Measurements from ENCODE around the gene AIFM3. TPM values are rescaled to one million over a fixed set of nuclear protein-coding genes. Genes with fewer than 3 reads are reported as not detected.

Gene AIFM3
- total RNA-seq, 1 donor = 0.45 TPM

DNA sequence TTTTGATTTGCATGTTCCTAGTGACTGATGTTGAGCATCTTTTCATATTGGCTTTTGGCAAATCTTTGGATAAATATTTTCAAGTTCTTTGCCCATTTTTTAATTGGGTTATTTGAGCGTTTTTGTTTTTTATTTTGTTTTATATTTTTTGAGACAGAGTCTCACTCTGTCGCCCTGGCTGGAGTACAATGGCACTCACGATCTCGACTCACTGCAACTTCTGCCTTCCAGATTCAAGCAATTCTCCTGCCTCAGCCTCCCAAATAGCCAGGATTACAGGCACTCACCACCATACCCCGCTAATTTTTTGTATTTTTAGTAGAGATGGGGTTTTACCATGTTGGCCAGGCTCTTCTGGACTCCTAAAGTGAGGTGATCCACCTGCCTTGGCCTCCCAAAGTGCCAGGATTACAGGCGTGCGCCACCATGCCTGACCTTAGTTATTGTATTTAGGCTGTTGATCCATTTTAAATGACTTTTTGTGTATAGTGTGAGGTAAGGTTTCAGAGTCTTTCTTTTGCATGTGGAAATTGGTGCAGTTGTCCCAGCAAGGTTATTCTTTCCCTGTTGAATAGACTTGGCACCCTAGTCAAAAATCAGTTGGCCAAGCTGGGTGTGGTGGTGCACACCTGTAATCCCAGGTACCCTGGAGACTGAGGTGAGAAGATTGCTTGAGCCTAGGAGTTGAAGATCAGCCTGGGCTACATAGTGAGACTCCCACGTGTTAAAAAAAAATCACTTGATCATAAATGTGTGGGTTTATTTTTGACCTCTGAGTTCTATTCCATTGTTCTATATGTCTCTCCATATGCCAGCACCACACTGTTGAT, 23.7 kb upstream of the AIFM3 start:
- no peak for DNase-seq (ENCODE audit: low read depth)
- H3K4me3 ChIP-seq (ENCODE audit: low read depth, low read length) = no peak overlapping the region
- TF ChIP-seq, protein P1, sequence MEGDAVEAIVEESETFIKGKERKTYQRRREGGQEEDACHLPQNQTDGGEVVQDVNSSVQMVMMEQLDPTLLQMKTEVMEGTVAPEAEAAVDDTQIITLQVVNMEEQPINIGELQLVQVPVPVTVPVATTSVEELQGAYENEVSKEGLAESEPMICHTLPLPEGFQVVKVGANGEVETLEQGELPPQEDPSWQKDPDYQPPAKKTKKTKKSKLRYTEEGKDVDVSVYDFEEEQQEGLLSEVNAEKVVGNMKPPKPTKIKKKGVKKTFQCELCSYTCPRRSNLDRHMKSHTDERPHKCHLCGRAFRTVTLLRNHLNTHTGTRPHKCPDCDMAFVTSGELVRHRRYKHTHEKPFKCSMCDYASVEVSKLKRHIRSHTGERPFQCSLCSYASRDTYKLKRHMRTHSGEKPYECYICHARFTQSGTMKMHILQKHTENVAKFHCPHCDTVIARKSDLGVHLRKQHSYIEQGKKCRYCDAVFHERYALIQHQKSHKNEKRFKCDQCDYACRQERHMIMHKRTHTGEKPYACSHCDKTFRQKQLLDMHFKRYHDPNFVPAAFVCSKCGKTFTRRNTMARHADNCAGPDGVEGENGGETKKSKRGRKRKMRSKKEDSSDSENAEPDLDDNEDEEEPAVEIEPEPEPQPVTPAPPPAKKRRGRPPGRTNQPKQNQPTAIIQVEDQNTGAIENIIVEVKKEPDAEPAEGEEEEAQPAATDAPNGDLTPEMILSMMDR (IDR thresholded peaks at IDR 0.05; ENCODE audit: insufficient read depth, low read length) = no peak

DNA sequence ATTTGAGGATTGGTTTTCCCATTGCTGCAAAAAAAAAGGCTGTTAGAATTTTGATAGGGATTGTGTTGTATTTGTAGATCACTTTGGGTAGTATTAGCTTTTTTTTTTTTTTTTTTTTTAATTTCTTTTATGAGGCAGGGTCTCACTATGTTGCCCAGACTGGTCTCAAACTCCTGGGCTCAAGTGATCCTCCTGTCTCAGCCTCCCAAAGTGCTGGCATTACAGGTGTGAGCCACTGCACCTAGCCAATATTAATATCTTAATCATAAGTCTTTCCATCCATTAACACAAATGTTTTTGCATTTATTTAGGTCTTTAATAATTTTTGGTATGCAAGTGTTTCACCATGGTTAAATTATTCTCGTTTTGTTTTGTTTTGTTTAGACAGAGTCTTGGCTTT, 23.0 kb upstream of the AIFM3 start:
- TF ChIP-seq, protein P1 (IDR thresholded peaks at IDR 0.05; ENCODE audit: insufficient read depth, low read length) = no peak
- no peak overlapping the region for H3K4me3 ChIP-seq (ENCODE audit: low read depth, low read length)
- no peak for DNase-seq (ENCODE audit: low read depth)

DNA sequence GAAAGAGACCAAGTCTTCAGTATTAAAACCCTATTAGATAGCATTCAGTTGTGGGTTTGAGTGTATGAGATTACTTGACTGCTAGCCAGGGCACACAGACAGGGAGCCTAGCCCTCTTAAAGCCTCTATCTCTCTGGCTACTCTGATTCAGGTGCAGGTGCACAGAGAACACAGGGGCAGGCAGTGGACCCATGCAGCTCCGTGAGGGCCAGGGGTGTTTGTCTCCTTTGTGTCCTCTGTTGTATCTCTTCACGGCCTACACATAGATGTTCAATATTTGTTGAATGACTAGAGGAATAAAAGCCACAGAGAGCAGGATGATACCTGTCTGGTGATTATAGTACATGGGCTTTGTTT, 21.5 kb upstream of the AIFM3 start:
- DNase-seq (ENCODE audit: low read depth) = no peak
- TF ChIP-seq, protein P1 (IDR thresholded peaks at IDR 0.05; ENCODE audit: insufficient read depth, low read length) = no peak

DNA sequence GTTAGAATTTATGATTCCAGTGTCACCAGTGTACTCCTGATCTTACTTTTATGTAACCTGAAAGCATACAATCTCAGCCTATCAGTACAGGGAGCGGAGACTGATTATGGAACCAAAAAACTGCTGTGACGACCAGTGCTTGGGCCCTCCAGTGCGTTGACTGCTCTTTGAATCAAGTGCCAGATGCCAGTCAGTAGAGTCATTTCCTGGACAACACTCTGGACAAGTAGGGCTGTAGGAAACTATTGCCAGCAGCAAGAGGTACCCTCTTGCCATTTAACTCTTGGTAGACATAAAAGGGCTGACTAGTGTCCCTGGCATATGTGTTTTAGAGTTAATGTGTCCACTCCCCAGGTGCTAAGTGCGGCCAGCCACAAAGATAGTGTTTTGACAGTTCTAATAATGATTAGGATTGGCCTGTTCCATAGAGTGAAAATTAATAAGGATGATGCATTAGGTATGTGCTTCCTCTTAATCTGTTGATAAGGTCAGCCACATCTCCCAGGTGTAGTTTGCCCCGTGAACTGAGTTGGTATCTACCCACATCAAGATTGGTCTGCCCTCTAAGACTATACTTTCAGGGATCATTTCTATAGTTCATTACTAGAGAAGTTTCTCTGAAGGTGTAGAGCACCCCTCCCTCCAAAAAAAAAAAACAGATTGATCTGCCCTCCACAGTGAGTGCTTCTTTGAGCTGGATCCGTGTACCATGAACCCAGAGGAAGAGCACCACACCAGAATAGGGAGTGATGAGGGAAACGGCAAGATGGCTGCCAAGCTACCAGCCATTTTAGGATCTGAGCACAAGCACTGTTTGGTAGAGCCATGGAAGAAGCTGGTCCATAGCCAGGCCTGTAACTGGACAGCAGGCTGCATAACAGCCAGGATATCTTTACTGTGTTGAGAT, 20.7 kb upstream of the AIFM3 start:
- TF ChIP-seq, protein P1 (IDR thresholded peaks at IDR 0.05; ENCODE audit: insufficient read depth, low read length) = no peak
- peak; percentile 11 for DNase-seq (ENCODE audit: low read depth)

More for the DNA sequence above, 21.5 kb upstream of the AIFM3 start:
- H3K4me3 ChIP-seq (ENCODE audit: low read depth, low read length) = no peak overlapping the region

DNA sequence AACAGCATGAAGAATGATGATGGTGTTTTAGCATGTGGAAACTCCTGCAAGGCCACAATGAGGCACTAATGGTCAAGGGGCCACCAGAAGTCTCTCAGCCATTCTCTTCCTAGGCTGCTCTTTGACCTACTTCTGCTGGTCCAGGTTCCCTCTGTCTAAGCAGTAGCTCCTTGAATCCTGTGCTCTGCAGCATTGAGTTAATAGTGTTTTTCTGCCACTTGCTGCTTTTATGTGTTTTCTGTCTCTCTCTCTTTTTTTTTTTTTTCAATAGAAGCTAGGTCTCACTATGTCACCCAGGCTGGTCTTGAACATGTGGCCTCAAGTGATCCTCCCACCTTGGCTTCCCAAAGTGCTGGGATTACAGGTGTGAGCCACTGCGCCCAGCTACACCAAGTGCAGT, 20.1 kb upstream of the AIFM3 start:
- no peak for DNase-seq (ENCODE audit: low read depth)
- TF ChIP-seq, protein P1 (IDR thresholded peaks at IDR 0.05; ENCODE audit: insufficient read depth, low read length) = no peak
- H3K4me3 ChIP-seq (ENCODE audit: low read depth, low read length) = no peak overlapping the region

More for the DNA sequence above, 20.7 kb upstream of the AIFM3 start:
- no peak overlapping the region for H3K4me3 ChIP-seq (ENCODE audit: low read depth, low read length)

DNA sequence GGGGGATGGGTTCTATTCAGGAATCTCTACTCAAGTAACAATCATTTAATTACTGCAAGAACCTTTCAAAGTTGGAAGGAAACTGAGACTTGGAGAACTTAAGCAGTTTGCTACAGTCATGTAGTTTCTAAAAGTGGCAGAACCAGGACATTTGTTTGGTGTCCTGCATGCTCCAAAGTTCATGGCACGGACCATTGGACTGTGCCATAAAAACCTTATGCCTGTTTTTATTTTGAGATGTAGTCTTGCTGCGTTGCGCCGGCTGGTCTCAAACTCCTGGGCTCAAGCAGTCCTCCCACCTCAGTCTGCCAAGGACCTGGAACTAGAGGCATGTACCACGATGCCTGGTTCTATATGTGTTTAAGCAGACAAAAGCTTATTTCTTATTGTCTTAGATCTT, 18.6 kb upstream of the AIFM3 start:
- H3K4me3 ChIP-seq (ENCODE audit: low read depth, low read length) = no peak overlapping the region
- DNase-seq (ENCODE audit: low read depth) = no peak
- TF ChIP-seq, protein P1 (IDR thresholded peaks at IDR 0.05; ENCODE audit: insufficient read depth, low read length) = no peak
